ENCODE data around the gene ICOS. TPM values are rescaled to one million over a fixed set of nuclear protein-coding genes. Genes with fewer than 3 reads are reported as not detected.

Gene ICOS
- total RNA-seq, 5 donors from 2014 or later (not counting 1 experiment from before 2014, with no cell fraction given), result 33.9 to 72.2 (median 41.9) TPM

GRCh38 chr2:204010628-204011560 lies 74.3 kb downstream of the ICOS start:
- Mint-ChIP-seq H3K36me3 (no peaks in the 10 kb centered on the region), H3K4me3 (no peak overlapping the region), H3K27ac (no peak overlapping the region), H3K4me1 (peaks cover 45 to 66% (median 50%) of the 10 kb centered on the region in 3 donors), H3K9me3 (peaks cover 0 to 9% (median 7%) of the 10 kb centered on the region in 3 donors), H3K27me3 (no peaks in the 10 kb centered on the region)
- Histone ChIP-seq H3K4me1 (ENCODE audit: control insufficient read depth in 1 of 2, extremely low read depth in 1 of 2, insufficient read depth in 2 of 2, low read length in 2 of 2) (peaks cover 2 to 7% of the 10 kb centered on the region in 2 experiments), H3K9me3 (no peaks in the 10 kb centered on the region), H3K27ac (ENCODE audit: low read length) (no peak overlapping the region), H3K4me3 (ENCODE audit: control insufficient read depth in 1 of 2, extremely low read depth in 1 of 2, low read length in 1 of 2) (no peak overlapping the region), H3K36me3 (ENCODE audit: control insufficient read depth in 2 of 2, extremely low read depth in 1 of 2, insufficient read depth in 1 of 2, low read length in 1 of 2) (no peaks in the 10 kb centered on the region), H3K27me3 (replicated peaks in 1 of 2; ENCODE audit: control insufficient read depth in 2 of 2, extremely low read depth in 1 of 2, insufficient read depth in 2 of 2, low read length in 1 of 2) (no peaks in the 10 kb centered on the region)
- no CpG with 5 or more reads among the region's 4 CpGs for WGBS (ENCODE audit: insufficient coverage)
- DNase-seq, result no peak
- CTCF ChIA-PET, result no interaction called here
- POLR2A ChIA-PET, result no interaction called here
- ATAC-seq (replicated peaks in 1 of 4), result no peak

Other genes starting within 250 kb of the ICOS start
- gene CD28, start 230.1 kb upstream of the ICOS start, total RNA-seq, result 100 to 1,000 TPM; 112 to 154 (median 151) TPM
- gene CTLA4, start 69.0 kb upstream of the ICOS start, total RNA-seq, result 10 to 100 TPM; 11.9 to 56.2 (median 14.8) TPM